Astrocyte (in vitro differentiated cells and primary cell): ENCODE results near the gene SMAD3. TPM values are rescaled to one million over a fixed set of nuclear protein-coding genes. Genes with fewer than 3 reads are reported as not detected.
A peak's percentile ranks its signal among the peaks of the same experiment; 100 is the strongest.

Source experiments
- DNase-seq: peaks from one replicate; pipeline ENCODE4 v3.0.0-alpha.2; 2010; ENCODE audit warnings: low read depth
- FAIRE-seq: peaks from 2 replicates; lab custom pipeline; 2011; peaks lifted over from hg19 to GRCh38; lab: Jason Lieb, UNC
- H2AFZ ChIP-seq: 2 replicates; pipeline ENCODE4 v1.6.0; 2012; ENCODE audit warnings: low read depth, low read length, inconsistent platforms
- H3K27ac ChIP-seq: 2 replicates; pipeline ENCODE4 v1.5.1; 2011; ENCODE audit warnings: low read depth, low read length, inconsistent platforms
- H3K27me3 ChIP-seq: 2 replicates; pipeline ENCODE4 v1.6.0; 2011; ENCODE audit warnings: low read length, inconsistent platforms; ENCODE audit not compliant: insufficient read depth
- H3K36me3 ChIP-seq: 2 replicates; pipeline ENCODE4 v1.5.1; 2011; ENCODE audit warnings: low read length, inconsistent platforms; ENCODE audit not compliant: insufficient read depth
- H3K4me1 ChIP-seq: 2 replicates; pipeline ENCODE4 v1.5.1; 2011; ENCODE audit warnings: low read length, inconsistent platforms; ENCODE audit not compliant: insufficient read depth
- H3K4me2 ChIP-seq: 2 replicates; pipeline ENCODE4 v1.6.0; 2012; ENCODE audit warnings: low read length, inconsistent platforms
- H3K4me3 ChIP-seq: 2 replicates; pipeline ENCODE4 v1.5.1; 2011; ENCODE audit warnings: low read depth, mild to moderate bottlenecking, low read length, inconsistent platforms; ENCODE audit not compliant: insufficient read depth
- H3K79me2 ChIP-seq: 2 replicates; pipeline ENCODE4 v1.6.0; 2012; ENCODE audit warnings: mild to moderate bottlenecking, low read length, inconsistent platforms; ENCODE audit not compliant: insufficient read depth
- H3K9ac ChIP-seq: 2 replicates; pipeline ENCODE4 v1.6.0; 2012; ENCODE audit warnings: mild to moderate bottlenecking, low read length, inconsistent platforms
- H3K9me3 ChIP-seq: 2 replicates; pipeline ENCODE4 v1.5.1; 2012; ENCODE audit warnings: low read depth, mild to moderate bottlenecking, low read length, inconsistent platforms; ENCODE audit not compliant: insufficient read depth
- H4K20me1 ChIP-seq: 2 replicates; pipeline ENCODE4 v1.6.0; 2012; ENCODE audit warnings: low read length, inconsistent platforms; ENCODE audit not compliant: insufficient read depth
- H3K27ac Mint-ChIP-seq: one replicate; pipeline ENCODE4 v1.8.0; 2021; ENCODE audit warnings: mild to moderate bottlenecking, mixed read lengths; ENCODE audit not compliant: unreplicated experiment
- H3K27me3 Mint-ChIP-seq: one replicate; pipeline ENCODE4 v1.8.0; 2021; ENCODE audit warnings: low read depth, mixed read lengths; ENCODE audit not compliant: unreplicated experiment
- H3K36me3 Mint-ChIP-seq: one replicate; pipeline ENCODE4 v1.8.0; 2021; ENCODE audit warnings: low read depth, mixed read lengths; ENCODE audit not compliant: unreplicated experiment
- H3K4me1 Mint-ChIP-seq: one replicate; pipeline ENCODE4 v1.8.0; 2021; ENCODE audit warnings: low read depth, mixed read lengths; ENCODE audit not compliant: unreplicated experiment
- H3K4me3 Mint-ChIP-seq: one replicate; pipeline ENCODE4 v1.8.0; 2021; ENCODE audit warnings: mild to moderate bottlenecking, moderate library complexity, mixed read lengths; ENCODE audit not compliant: unreplicated experiment
- H3K9me3 Mint-ChIP-seq: one replicate; pipeline ENCODE4 v1.8.0; 2021; ENCODE audit warnings: mild to moderate bottlenecking, mixed read lengths; ENCODE audit not compliant: unreplicated experiment
- CTCF ChIP-seq: IDR thresholded peaks from 2 replicates; pipeline ENCODE4 v1.5.1; 2011; ENCODE audit warnings: low read depth, mild to moderate bottlenecking, inconsistent platforms, low read length, moderate library complexity; ENCODE audit not compliant: insufficient read depth
- EZH2 ChIP-seq: IDR thresholded peaks from 2 replicates; pipeline ENCODE4 v1.6.1; 2012; ENCODE audit warnings: mild to moderate bottlenecking, low read length, inconsistent platforms; ENCODE audit not compliant: insufficient read depth
- total RNA-seq: library from RNA; stranded (reverse); gene quantifications from 2 replicates; pipeline ENCODE4 v1.2.1, GENCODE V29; 2021

SMAD3 gene
- total RNA-seq, 1 donor from 2014 or later: 78.0 TPM

- no peak overlapping the region for H3K4me3 ChIP-seq
- no peaks in the 10 kb centered on the region for H3K9me3 ChIP-seq
- no peak for FAIRE-seq
- H3K4me2 ChIP-seq: peak overlapping the region; percentile 3
- TF ChIP-seq CTCF: no peak
- no peak for TF ChIP-seq EZH2
- peaks cover 2% of the 10 kb centered on the region for H3K9me3 Mint-ChIP-seq
- H3K27ac ChIP-seq: peak overlapping the region; percentile 11
- peak overlapping the region; percentile 35 for H3K27ac Mint-ChIP-seq
- H3K27me3 Mint-ChIP-seq: no peaks in the 10 kb centered on the region
- no peaks in the 10 kb centered on the region for H4K20me1 ChIP-seq
- peak overlapping the region; percentile 26 for H3K9ac ChIP-seq
- DNase-seq: peak; percentile 52
- H3K36me3 ChIP-seq: peaks cover 17% of the 10 kb centered on the region
- H3K4me3 Mint-ChIP-seq: peak overlapping the region; percentile 24
- H3K4me1 ChIP-seq: peaks cover 54% of the 10 kb centered on the region
- H3K36me3 Mint-ChIP-seq: peaks cover 42% of the 10 kb centered on the region
- peaks cover 35% of the 10 kb centered on the region for H3K79me2 ChIP-seq
- H3K4me1 Mint-ChIP-seq: peaks cover 55% of the 10 kb centered on the region
- H3K27me3 ChIP-seq: no peaks in the 10 kb centered on the region
- no peak overlapping the region for H2AFZ ChIP-seq
Measured at GRCh38 chr15:67174864-67175573, 109.6 kb downstream of the SMAD3 start.

GRCh38 chr15:67175643-67176071 lies 110.3 kb downstream of the SMAD3 start:
- Histone ChIP-seq H4K20me1 (no peaks in the 10 kb centered on the region), H3K9me3 (no peaks in the 10 kb centered on the region), H3K4me1 (peaks cover 54% of the 10 kb centered on the region), H3K9ac (no peak overlapping the region), H3K27me3 (no peaks in the 10 kb centered on the region), H2AFZ (no peak overlapping the region), H3K4me3 (no peak overlapping the region), H3K27ac (peak overlapping the region; percentile 1), H3K4me2 (no peak overlapping the region), H3K79me2 (peaks cover 31% of the 10 kb centered on the region), H3K36me3 (peaks cover 17% of the 10 kb centered on the region)
- no peak for TF ChIP-seq CTCF
- no peak for TF ChIP-seq EZH2
- no peak for FAIRE-seq
- H3K4me3 Mint-ChIP-seq: no peak overlapping the region
- H3K36me3 Mint-ChIP-seq: peaks cover 36% of the 10 kb centered on the region
- H3K9me3 Mint-ChIP-seq: peaks cover 2% of the 10 kb centered on the region
- H3K27ac Mint-ChIP-seq: peak overlapping the region; percentile 12
- H3K4me1 Mint-ChIP-seq: peaks cover 51% of the 10 kb centered on the region
- no peaks in the 10 kb centered on the region for H3K27me3 Mint-ChIP-seq
- no peak for DNase-seq
